ENCODE results near the gene ARHGAP18. TPM values are rescaled to one million over a fixed set of nuclear protein-coding genes. Genes with fewer than 3 reads are reported as not detected.

ARHGAP18 gene
- total and polyA plus RNA-seq, 2 experiments from 2014 or later, result 4.3 to 5.0 TPM

DNA sequence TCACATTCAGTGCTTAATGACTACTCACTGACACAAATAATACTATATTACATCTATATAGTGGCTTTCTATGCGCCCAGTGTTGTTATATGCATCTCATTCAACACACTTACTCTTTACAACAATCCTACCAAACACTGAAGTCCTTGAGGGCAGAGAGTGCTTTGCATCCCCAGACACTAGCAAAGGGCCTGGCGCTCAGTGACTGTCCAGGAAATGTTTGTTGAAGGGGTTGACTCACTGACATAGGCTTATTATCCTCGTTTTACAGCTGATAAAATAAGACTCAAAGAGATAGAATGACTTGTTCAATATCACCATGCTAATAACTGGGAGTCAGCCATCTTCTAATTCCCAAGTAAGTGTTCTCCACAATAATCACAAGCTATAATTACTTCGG, 163.3 kb downstream of the ARHGAP18 start:
- H3K36me3 ChIP-seq (ENCODE audit: insufficient read depth), result no peaks in the 10 kb centered on the region
- no peak overlapping the region for H2AFZ ChIP-seq
- H3K4me2 ChIP-seq, result no peak overlapping the region
- no peaks in the 10 kb centered on the region for H3F3A ChIP-seq (replicated peaks; ENCODE audit: low read depth)
- DNase-seq (ENCODE audit: low spot score), result no peak
- H3K79me2 ChIP-seq (replicated peaks; ENCODE audit: insufficient read depth), result no peaks in the 10 kb centered on the region
- no peak overlapping the region for H3K27ac ChIP-seq (ENCODE audit: low read depth)
- H3K4me1 ChIP-seq (ENCODE audit: insufficient read depth), result no peaks in the 10 kb centered on the region
- TF ChIP-seq NANOG (IDR thresholded peaks at IDR 0.05; ENCODE audit: borderline replicate concordance) (no peak), EZH2phosphoT487 (IDR thresholded peaks at IDR 0.05; ENCODE audit: unreplicated experiment) (no peak), ZNF331 (CRISPR knock-in tag; IDR thresholded peaks at IDR 0.05; ENCODE audit: low read depth) (no peak), CREB1 (CRISPR knock-in tag; IDR thresholded peaks at IDR 0.05; ENCODE audit: low read depth) (no peak), JUNB (IDR thresholded peaks at IDR 0.05; ENCODE audit: unreplicated experiment) (no peak), POLR2AphosphoS5 (IDR thresholded peaks at IDR 0.05; ENCODE audit: low read depth) (no peak), EZH2 (IDR thresholded peaks at IDR 0.05; ENCODE audit: low read depth, unreplicated experiment) (no peak), ZNF114 (CRISPR knock-in tag; IDR thresholded peaks at IDR 0.05) (no peak), STAT1 (IDR thresholded peaks at IDR 0.05; ENCODE audit: unreplicated experiment) (no peak)
- TF ChIP-seq, protein P1, sequence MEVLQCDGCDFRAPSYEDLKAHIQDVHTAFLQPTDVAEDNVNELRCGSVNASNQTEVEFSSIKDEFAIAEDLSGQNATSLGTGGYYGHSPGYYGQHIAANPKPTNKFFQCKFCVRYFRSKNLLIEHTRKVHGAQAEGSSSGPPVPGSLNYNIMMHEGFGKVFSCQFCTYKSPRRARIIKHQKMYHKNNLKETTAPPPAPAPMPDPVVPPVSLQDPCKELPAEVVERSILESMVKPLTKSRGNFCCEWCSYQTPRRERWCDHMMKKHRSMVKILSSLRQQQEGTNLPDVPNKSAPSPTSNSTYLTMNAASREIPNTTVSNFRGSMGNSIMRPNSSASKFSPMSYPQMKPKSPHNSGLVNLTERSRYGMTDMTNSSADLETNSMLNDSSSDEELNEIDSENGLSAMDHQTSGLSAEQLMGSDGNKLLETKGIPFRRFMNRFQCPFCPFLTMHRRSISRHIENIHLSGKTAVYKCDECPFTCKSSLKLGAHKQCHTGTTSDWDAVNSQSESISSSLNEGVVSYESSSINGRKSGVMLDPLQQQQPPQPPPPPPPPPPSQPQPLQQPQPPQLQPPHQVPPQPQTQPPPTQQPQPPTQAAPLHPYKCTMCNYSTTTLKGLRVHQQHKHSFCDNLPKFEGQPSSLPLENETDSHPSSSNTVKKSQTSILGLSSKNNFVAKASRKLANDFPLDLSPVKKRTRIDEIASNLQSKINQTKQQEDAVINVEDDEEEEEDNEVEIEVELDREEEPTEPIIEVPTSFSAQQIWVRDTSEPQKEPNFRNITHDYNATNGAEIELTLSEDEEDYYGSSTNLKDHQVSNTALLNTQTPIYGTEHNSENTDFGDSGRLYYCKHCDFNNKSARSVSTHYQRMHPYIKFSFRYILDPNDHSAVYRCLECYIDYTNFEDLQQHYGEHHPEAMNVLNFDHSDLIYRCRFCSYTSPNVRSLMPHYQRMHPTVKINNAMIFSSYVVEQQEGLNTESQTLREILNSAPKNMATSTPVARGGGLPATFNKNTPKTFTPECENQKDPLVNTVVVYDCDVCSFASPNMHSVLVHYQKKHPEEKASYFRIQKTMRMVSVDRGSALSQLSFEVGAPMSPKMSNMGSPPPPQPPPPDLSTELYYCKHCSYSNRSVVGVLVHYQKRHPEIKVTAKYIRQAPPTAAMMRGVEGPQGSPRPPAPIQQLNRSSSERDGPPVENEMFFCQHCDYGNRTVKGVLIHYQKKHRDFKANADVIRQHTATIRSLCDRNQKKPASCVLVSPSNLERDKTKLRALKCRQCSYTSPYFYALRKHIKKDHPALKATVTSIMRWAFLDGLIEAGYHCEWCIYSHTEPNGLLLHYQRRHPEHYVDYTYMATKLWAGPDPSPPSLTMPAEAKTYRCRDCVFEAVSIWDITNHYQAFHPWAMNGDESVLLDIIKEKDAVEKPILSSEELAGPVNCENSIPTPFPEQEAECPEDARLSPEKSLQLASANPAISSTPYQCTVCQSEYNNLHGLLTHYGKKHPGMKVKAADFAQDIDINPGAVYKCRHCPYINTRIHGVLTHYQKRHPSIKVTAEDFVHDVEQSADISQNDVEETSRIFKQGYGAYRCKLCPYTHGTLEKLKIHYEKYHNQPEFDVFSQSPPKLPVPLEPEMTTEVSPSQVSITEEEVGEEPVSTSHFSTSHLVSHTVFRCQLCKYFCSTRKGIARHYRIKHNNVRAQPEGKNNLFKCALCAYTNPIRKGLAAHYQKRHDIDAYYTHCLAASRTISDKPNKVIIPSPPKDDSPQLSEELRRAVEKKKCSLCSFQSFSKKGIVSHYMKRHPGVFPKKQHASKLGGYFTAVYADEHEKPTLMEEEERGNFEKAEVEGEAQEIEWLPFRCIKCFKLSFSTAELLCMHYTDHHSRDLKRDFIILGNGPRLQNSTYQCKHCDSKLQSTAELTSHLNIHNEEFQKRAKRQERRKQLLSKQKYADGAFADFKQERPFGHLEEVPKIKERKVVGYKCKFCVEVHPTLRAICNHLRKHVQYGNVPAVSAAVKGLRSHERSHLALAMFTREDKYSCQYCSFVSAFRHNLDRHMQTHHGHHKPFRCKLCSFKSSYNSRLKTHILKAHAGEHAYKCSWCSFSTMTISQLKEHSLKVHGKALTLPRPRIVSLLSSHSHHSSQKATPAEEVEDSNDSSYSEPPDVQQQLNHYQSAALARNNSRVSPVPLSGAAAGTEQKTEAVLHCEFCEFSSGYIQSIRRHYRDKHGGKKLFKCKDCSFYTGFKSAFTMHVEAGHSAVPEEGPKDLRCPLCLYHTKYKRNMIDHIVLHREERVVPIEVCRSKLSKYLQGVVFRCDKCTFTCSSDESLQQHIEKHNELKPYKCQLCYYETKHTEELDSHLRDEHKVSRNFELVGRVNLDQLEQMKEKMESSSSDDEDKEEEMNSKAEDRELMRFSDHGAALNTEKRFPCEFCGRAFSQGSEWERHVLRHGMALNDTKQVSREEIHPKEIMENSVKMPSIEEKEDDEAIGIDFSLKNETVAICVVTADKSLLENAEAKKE (CRISPR knock-in tag; IDR thresholded peaks at IDR 0.05), result no peak
- TF ChIP-seq, protein P2, sequence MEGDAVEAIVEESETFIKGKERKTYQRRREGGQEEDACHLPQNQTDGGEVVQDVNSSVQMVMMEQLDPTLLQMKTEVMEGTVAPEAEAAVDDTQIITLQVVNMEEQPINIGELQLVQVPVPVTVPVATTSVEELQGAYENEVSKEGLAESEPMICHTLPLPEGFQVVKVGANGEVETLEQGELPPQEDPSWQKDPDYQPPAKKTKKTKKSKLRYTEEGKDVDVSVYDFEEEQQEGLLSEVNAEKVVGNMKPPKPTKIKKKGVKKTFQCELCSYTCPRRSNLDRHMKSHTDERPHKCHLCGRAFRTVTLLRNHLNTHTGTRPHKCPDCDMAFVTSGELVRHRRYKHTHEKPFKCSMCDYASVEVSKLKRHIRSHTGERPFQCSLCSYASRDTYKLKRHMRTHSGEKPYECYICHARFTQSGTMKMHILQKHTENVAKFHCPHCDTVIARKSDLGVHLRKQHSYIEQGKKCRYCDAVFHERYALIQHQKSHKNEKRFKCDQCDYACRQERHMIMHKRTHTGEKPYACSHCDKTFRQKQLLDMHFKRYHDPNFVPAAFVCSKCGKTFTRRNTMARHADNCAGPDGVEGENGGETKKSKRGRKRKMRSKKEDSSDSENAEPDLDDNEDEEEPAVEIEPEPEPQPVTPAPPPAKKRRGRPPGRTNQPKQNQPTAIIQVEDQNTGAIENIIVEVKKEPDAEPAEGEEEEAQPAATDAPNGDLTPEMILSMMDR (conservative IDR thresholded peaks at IDR 0.05; ENCODE audit: low read depth in 2 of 2), result no peak
- TF ChIP-seq, protein P3, sequence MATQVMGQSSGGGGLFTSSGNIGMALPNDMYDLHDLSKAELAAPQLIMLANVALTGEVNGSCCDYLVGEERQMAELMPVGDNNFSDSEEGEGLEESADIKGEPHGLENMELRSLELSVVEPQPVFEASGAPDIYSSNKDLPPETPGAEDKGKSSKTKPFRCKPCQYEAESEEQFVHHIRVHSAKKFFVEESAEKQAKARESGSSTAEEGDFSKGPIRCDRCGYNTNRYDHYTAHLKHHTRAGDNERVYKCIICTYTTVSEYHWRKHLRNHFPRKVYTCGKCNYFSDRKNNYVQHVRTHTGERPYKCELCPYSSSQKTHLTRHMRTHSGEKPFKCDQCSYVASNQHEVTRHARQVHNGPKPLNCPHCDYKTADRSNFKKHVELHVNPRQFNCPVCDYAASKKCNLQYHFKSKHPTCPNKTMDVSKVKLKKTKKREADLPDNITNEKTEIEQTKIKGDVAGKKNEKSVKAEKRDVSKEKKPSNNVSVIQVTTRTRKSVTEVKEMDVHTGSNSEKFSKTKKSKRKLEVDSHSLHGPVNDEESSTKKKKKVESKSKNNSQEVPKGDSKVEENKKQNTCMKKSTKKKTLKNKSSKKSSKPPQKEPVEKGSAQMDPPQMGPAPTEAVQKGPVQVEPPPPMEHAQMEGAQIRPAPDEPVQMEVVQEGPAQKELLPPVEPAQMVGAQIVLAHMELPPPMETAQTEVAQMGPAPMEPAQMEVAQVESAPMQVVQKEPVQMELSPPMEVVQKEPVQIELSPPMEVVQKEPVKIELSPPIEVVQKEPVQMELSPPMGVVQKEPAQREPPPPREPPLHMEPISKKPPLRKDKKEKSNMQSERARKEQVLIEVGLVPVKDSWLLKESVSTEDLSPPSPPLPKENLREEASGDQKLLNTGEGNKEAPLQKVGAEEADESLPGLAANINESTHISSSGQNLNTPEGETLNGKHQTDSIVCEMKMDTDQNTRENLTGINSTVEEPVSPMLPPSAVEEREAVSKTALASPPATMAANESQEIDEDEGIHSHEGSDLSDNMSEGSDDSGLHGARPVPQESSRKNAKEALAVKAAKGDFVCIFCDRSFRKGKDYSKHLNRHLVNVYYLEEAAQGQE (IDR thresholded peaks at IDR 0.05; ENCODE audit: unreplicated experiment), result no peak
- TF ChIP-seq, protein P4, sequence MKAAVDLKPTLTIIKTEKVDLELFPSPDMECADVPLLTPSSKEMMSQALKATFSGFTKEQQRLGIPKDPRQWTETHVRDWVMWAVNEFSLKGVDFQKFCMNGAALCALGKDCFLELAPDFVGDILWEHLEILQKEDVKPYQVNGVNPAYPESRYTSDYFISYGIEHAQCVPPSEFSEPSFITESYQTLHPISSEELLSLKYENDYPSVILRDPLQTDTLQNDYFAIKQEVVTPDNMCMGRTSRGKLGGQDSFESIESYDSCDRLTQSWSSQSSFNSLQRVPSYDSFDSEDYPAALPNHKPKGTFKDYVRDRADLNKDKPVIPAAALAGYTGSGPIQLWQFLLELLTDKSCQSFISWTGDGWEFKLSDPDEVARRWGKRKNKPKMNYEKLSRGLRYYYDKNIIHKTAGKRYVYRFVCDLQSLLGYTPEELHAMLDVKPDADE (IDR thresholded peaks at IDR 0.05), result no peak
- Mint-ChIP-seq H3K9me3 (no peaks in the 10 kb centered on the region), H3K27ac (no peak overlapping the region), H3K4me1 (no peaks in the 10 kb centered on the region), H3K36me3 (ENCODE audit: low read depth) (no peaks in the 10 kb centered on the region), H3K4me3 (no peak overlapping the region), H3K27me3 (ENCODE audit: insufficient read depth, low read depth, poor library complexity) (no peaks in the 10 kb centered on the region)
- no peak for ATAC-seq
- no peak overlapping the region for H3K4me3 ChIP-seq
- H4K20me1 ChIP-seq (replicated peaks; ENCODE audit: insufficient read depth), result no peaks in the 10 kb centered on the region
- no peaks in the 10 kb centered on the region for H3K27me3 ChIP-seq (ENCODE audit: insufficient read depth)
- H3K9me2 ChIP-seq (ENCODE audit: insufficient read depth), result no peaks in the 10 kb centered on the region; the same call in 1 of the 2 replicates
